HepG2 (cell line): ENCODE results near the gene AFF2. TPM values are rescaled to one million over a fixed set of nuclear protein-coding genes. Genes with fewer than 3 reads are reported as not detected.
A peak's percentile ranks its signal among the peaks of the same experiment; 100 is the strongest.

Source experiments
- ATAC-seq: fragments of 200-7000 bp; cut with Tn5 transposase; 3 replicates; pipeline ENCODE4 v1.9.1; 2020; ENCODE audit warnings: mild to moderate bottlenecking, moderate library complexity
- BruUV-seq: library from RNA; stranded (reverse); fragments of 400-500 nt; replicated peaks from 2 replicates; lab custom pipeline; 2021; lab: Mats Ljungman, UMichigan
- CTCF ChIA-PET: fragments of 300-600 bp; formaldehyde crosslinking; extraction: SDS; loops from one replicate; lab custom pipeline; 2021; ENCODE audit warnings: low total read pairs, inconsistent platforms, low intra/inter-chr PET ratio; lab: Yijun Ruan, JAX
- POLR2A ChIA-PET: fragments of 350-600 bp; sonication (Branson Sonifier 250); formaldehyde crosslinking; loops from one replicate; lab custom pipeline; 2020; ENCODE audit warnings: antibody characterized with exemption, inconsistent platforms; lab: Yijun Ruan, JAX
- DNase-seq: peaks from one replicate; pipeline ENCODE4 v3.0.0-alpha.2; 2015; ENCODE audit warnings: low spot score
- FAIRE-seq: peaks from 3 replicates; lab custom pipeline; 2011; peaks lifted over from hg19 to GRCh38; lab: Jason Lieb, UNC
- H2AFZ ChIP-seq: one replicate; pipeline ENCODE4 v1.6.1; 2011; ENCODE audit warnings: low read length, inconsistent platforms
- H3K27ac ChIP-seq: fragments of 300-600 bp; 3 replicates; pipeline ENCODE4 v1.8.0; 2011; ENCODE audit warnings: mixed run types, mild to moderate bottlenecking, mixed read lengths, low read length, inconsistent platforms; ENCODE audit not compliant: insufficient read depth; ENCODE audit errors: extremely low read length
- H3K27me3 ChIP-seq, 2 experiments: fragments of 200-600 bp in 1 of 2; 2 replicates in 1 of 2; 3 replicates in 1 of 2; pipeline versions ENCODE4 v1.6.0 to v1.8.0; 2011; ENCODE audit warnings: low read length in 2 of 2, mild to moderate bottlenecking in 2 of 2, moderate library complexity in 2 of 2, inconsistent platforms in 1 of 2; ENCODE audit not compliant: insufficient read depth in 2 of 2, control insufficient read depth in 1 of 2
- H3K36me3 ChIP-seq, 2 experiments: fragments of 200-600 bp in 1 of 2; replicated peaks in 1 of 2; 2 replicates in 1 of 2; 3 replicates in 1 of 2; pipeline versions ENCODE4 v1.5.1 to v1.8.0; 2011; ENCODE audit warnings: low read length in 2 of 2, inconsistent platforms in 1 of 2; ENCODE audit not compliant: insufficient read depth in 2 of 2, control insufficient read depth in 1 of 2
- H3K4me1 ChIP-seq: 2 replicates; pipeline ENCODE4 v1.5.1; 2012; ENCODE audit warnings: low read length, inconsistent platforms; ENCODE audit not compliant: insufficient read depth
- H3K4me2 ChIP-seq: 2 replicates; pipeline ENCODE4 v1.6.0; 2011; ENCODE audit warnings: low read depth, low read length, inconsistent platforms
- H3K4me3 ChIP-seq, 3 experiments: fragments of 200-600 bp in 1 of 3; sonication (generic), shearing (Covaris generic) in 1 of 3; replicated peaks in 1 of 3; 2 replicates each; pipeline ENCODE4 v1.5.1; 2011 to 2016; ENCODE audit warnings: low read length in 3 of 3, inconsistent platforms in 2 of 3, low read depth in 2 of 3, mild to moderate bottlenecking in 2 of 3, control low read depth in 1 of 3, mixed read lengths in 1 of 3; ENCODE audit not compliant: insufficient read depth in 1 of 3
- H3K79me2 ChIP-seq: one replicate; pipeline ENCODE4 v1.6.1; 2011; ENCODE audit warnings: low read length, inconsistent platforms; ENCODE audit not compliant: insufficient read depth
- H3K9ac ChIP-seq: 2 replicates; pipeline ENCODE4 v1.6.0; 2011; ENCODE audit warnings: mild to moderate bottlenecking, low read depth, low read length, inconsistent platforms; ENCODE audit not compliant: insufficient read depth
- H3K9me3 ChIP-seq: 2 replicates; pipeline ENCODE4 v1.5.1; 2012; ENCODE audit warnings: mild to moderate bottlenecking, low read length
- H4K20me1 ChIP-seq: 2 replicates; pipeline ENCODE4 v1.6.0; 2011; ENCODE audit warnings: inconsistent platforms, mild to moderate bottlenecking, low read length, moderate library complexity; ENCODE audit not compliant: insufficient read depth
- ARID5B ChIP-seq: IDR thresholded peaks from 2 replicates; pipeline ENCODE4 v1.4.0; 2020; ENCODE audit warnings: mild to moderate bottlenecking, missing genetic modification reagents
- BCL3 ChIP-seq: sonication (generic); formaldehyde crosslinking; IDR thresholded peaks from 2 replicates; pipeline ENCODE4 v1.5.1; 2020; ENCODE audit warnings: mild to moderate bottlenecking, missing genetic modification reagents, moderate library complexity
- FLYWCH1 ChIP-seq: sonication (generic); formaldehyde crosslinking; IDR thresholded peaks from 2 replicates; pipeline ENCODE4 v1.8.1; 2023; ENCODE audit warnings: mild to moderate bottlenecking, missing genetic modification reagents
- MAFF ChIP-seq: IDR thresholded peaks from 2 replicates; pipeline ENCODE4 v1.6.1; 2011; ENCODE audit warnings: low read depth, low read length, improper control_type of control experiment
- MAFK ChIP-seq, 2 experiments: IDR thresholded peaks in 1 of 2; conservative IDR thresholded peaks in 1 of 2; 2 replicates each; pipeline ENCODE4 v1.6.1; 2011; ENCODE audit warnings: improper control_type of control experiment in 2 of 2, low read length in 2 of 2
- PRMT3 ChIP-seq: sonication (generic); formaldehyde crosslinking; IDR thresholded peaks from 2 replicates; pipeline ENCODE4 v1.8.1; 2022; ENCODE audit warnings: low read depth, mild to moderate bottlenecking, moderate library complexity, missing genetic modification reagents, borderline replicate concordance
- ZBTB3 ChIP-seq: sonication (generic); formaldehyde crosslinking; IDR thresholded peaks from 2 replicates; pipeline ENCODE4 v1.4.0; 2020; ENCODE audit warnings: low read depth, mild to moderate bottlenecking, moderate library complexity, missing genetic modification reagents, borderline replicate concordance
- ZNF256 ChIP-seq: sonication (generic); formaldehyde crosslinking; conservative IDR thresholded peaks from 2 replicates; pipeline ENCODE4 v1.4.0; 2020; ENCODE audit warnings: missing genetic modification reagents
- ZNF550 ChIP-seq: sonication (generic); formaldehyde crosslinking; IDR thresholded peaks from 2 replicates; pipeline ENCODE4 v1.4.0; 2020; ENCODE audit warnings: mild to moderate bottlenecking, missing genetic modification reagents, borderline replicate concordance
- ZNF710 ChIP-seq: sonication (generic); formaldehyde crosslinking; IDR thresholded peaks from 2 replicates; pipeline ENCODE4 v1.5.0; 2020; ENCODE audit warnings: mild to moderate bottlenecking, missing genetic modification reagents, borderline replicate concordance
- ZSCAN20 ChIP-seq: sonication (generic); formaldehyde crosslinking; IDR thresholded peaks from 2 replicates; pipeline ENCODE4 v1.4.0; 2020; ENCODE audit warnings: missing genetic modification reagents, mild to moderate bottlenecking, borderline replicate concordance
- WGBS: methylation state at CpG from one replicate; pipeline ENCODE4 v1.1.6; 2017; ENCODE audit warnings: low lambda C conversion rate; 5-methylcytosine and 5-hydroxymethylcytosine counted together
- in situ Hi-C: cut with HindIII; loops from 2 replicates; pipeline ENCODE4 v1.10.0; 2017; ENCODE audit warnings: low pct_unique_long_range_greater_than_20kb; ENCODE audit not compliant: extremely low pct_ligation_motif_present
- intact Hi-C: fragments of 100-400 bp; cut with micrococcal nuclease; formaldehyde crosslinking; loops from one replicate; pipeline ENCODE4 v1.10.0; 2022; ENCODE audit not compliant: unreplicated experiment
- polyA plus RNA-seq, 8 experiments: library from polyadenylated mRNA; depleted of rRNA in 3 of 8; stranded (reverse) in 7 of 8; unstranded in 1 of 8; fragments of >200 nt; fragmentation: Illumina TruSeq in 4 of 8; extraction: Trizol in 4 of 8; gene quantifications; 2 replicates each; pipeline versions ENCODE4 v1.2.1 to v1.2.3, GENCODE V29; 2011 to 2016; ENCODE audit warnings: low read depth in 4 of 8, missing spikeins in 1 of 8, mixed read lengths in 1 of 8; ENCODE audit not compliant: insufficient read depth in 1 of 8
- total RNA-seq, 5 experiments: library from RNA; depleted of rRNA; stranded (reverse); fragments of >200 nt; fragmentation: Illumina TruSeq; extraction: Trizol; gene quantifications; 2 replicates each; pipeline ENCODE4 v1.2.3, GENCODE V29; 2016; ENCODE audit warnings: low read depth in 1 of 5

Gene AFF2
- total and polyA plus RNA-seq, 2 of the 13 experiments (the other 11 are each of a cell fraction or from before 2014, with no cell fraction given) = not detected

- H3K9me3 ChIP-seq = no peaks in the 10 kb centered on the region
- no peak overlapping the region for H2AFZ ChIP-seq
- H3K36me3 ChIP-seq = no peaks in the 10 kb centered on the region
- in situ Hi-C loops (no loop called here), intact Hi-C loops (no loop called here)
- H3K27ac ChIP-seq = no peak overlapping the region
- H3K4me3 ChIP-seq = no peak overlapping the region
- CTCF ChIA-PET = no interaction called here
- no peak for FAIRE-seq
- no peaks in the 10 kb centered on the region for H3K27me3 ChIP-seq
- WGBS = 3% methylated on average over 2 of the region's 2 CpGs
- no peaks in the 10 kb centered on the region for H4K20me1 ChIP-seq
- no peaks in the 10 kb centered on the region for H3K4me1 ChIP-seq
- TF ChIP-seq ZSCAN20 = no peak
- TF ChIP-seq MAFF = peak; percentile 15; the same call in 1 of the 2 replicates
- TF ChIP-seq MAFK (conservative IDR thresholded peaks at IDR 0.05 in 1 of 2, IDR thresholded peaks at IDR 0.05 in 1 of 2; ENCODE audit: low read length in 2 of 2) = peak in 1 of 2 experiments; percentile 54; a peak in 2 of 4 replicates
- H3K4me2 ChIP-seq = no peak overlapping the region
- H3K9ac ChIP-seq = no peak overlapping the region
- DNase-seq = no peak
- BruUV-seq = no TSS peak
- no peak for ATAC-seq
- no peaks in the 10 kb centered on the region for H3K79me2 ChIP-seq
- POLR2A ChIA-PET = no interaction called here
These were observed 8.4 kb upstream of the AFF2 start for GRCh38 chrX:148492057-148492456.

GRCh38 chrX:148495176-148495575 is 5.2 kb upstream of the AFF2 start:
- DNase-seq (no peak), ATAC-seq (no peak), FAIRE-seq (no peak)
- WGBS = 0% methylated on average over 2 of the region's 3 CpGs
- Histone ChIP-seq H3K4me2 (no peak overlapping the region), H2AFZ (no peak overlapping the region), H3K79me2 (no peaks in the 10 kb centered on the region), H3K4me3 (no peak overlapping the region), H3K27ac (no peak overlapping the region), H3K27me3 (peaks cover 0 to 4% of the 10 kb centered on the region in 2 experiments; a peak in 1 of 5 replicates), H4K20me1 (no peaks in the 10 kb centered on the region), H3K9ac (no peak overlapping the region), H3K4me1 (no peaks in the 10 kb centered on the region), H3K9me3 (no peaks in the 10 kb centered on the region), H3K36me3 (no peaks in the 10 kb centered on the region)
- no TSS peak for BruUV-seq
- in situ Hi-C loops = no loop called here
- POLR2A ChIA-PET = no interaction called here
- CTCF ChIA-PET = no interaction called here
- intact Hi-C loops = no loop called here
- no peak for TF ChIP-seq ARID5B
- TF ChIP-seq ZBTB3 (CRISPR knock-in tag) = no peak
- no peak for TF ChIP-seq ZNF710 (CRISPR knock-in tag)
- no peak for TF ChIP-seq PRMT3
- TF ChIP-seq BCL3 = no peak
- no peak for TF ChIP-seq ZNF550 (CRISPR knock-in tag)
- TF ChIP-seq FLYWCH1 (CRISPR knock-in tag) = no peak
- no peak for TF ChIP-seq ZNF256
